ENCODE measurements around the gene CRYBG3. TPM values are rescaled to one million over a fixed set of nuclear protein-coding genes. Genes with fewer than 3 reads are reported as not detected.

CRYBG3 gene
- polyA plus RNA-seq (ENCODE audit: low read depth in 6 of 6): 1 to 10 TPM in 4 of 6 donors, under 1 TPM in 2; 0.76 to 2.9 (median 1.5) TPM

DNA sequence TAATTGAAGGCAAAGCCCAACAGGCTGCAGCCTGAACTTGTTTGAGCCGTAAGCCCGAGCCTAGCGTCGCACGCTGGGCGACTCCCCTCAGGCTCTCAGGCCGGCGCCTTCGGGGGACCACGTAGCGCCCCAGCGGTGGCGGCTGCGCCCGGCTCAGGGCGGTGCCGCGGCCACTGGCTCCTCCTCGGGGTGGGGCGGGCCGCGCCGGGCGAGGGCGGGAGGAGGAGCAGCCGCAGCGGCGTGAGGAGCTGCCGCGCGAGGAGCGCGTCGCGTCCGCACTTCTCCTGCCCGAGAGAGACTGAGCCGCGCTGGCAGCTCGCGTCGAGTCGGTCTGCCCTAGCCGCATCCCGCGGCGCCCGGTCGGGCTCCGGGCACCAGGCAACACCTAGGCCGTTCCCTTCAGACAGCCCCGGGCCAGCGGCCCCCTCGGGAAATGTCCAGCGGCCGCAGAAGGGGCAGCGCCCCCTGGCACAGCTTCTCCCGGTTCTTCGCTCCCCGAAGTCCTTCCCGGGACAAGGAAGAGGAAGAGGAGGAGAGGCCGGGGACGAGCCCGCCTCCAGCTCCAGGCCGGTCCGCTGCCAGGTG, at the start of gene CRYBG3:
Gene CRYBG3, plus strand, starts transcription at position 238 of the 585 bp plus-strand sequence. Its CDS starts 196 bp downstream, at position 434.
- Mint-ChIP-seq H3K4me1 (peaks cover 15 to 25% (median 23%) of the 10 kb centered on the region in 3 donors), H3K27me3 (peaks cover 5 to 30% (median 27%) of the 10 kb centered on the region in 3 donors), H3K27ac (peak within 1 kb of the TSS; percentile 21 to 83 (median 64)), H3K4me3 (peak within 1 kb of the TSS; percentile 89 to 98 (median 95)), H3K9me3 (no peaks in the 10 kb centered on the region), H3K36me3 (peaks cover 0 to 7% of the 10 kb centered on the region in 2 donors)
- ATAC-seq (ENCODE audit: low read depth in 2 of 2) (peak; percentile 95 to 96), DNase-seq (peak; percentile 83)

DNA sequence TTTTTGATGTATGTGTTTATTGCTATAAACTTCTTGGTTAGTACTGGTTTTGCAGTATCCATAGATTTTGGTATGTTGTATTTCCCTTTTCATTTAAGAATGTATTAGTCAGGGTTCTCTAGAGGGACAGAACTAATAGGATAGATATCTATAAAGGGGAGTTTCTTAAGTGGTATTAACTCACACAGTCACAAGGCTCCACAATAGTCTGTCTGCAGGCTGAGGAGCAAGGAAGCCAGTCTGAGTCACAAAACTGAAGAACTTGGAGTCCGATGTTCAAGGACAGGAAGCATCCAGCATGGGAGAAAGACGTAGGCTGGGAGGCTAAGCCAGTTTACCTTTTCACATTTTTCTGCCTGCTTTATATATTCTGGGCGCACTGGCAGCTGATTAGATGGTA, 48.9 kb upstream of the CRYBG3 start:
- Mint-ChIP-seq H3K27ac (no peak overlapping the region), H3K27me3 (no peaks in the 10 kb centered on the region), H3K36me3 (peaks cover 11 to 32% of the 10 kb centered on the region in 2 donors), H3K9me3 (peaks cover 0 to 9% (median 0%) of the 10 kb centered on the region in 7 donors), H3K4me3 (no peak overlapping the region), H3K4me1 (peaks cover 0 to 6% (median 0%) of the 10 kb centered on the region in 3 donors)
- DNase-seq (no peak), ATAC-seq (ENCODE audit: low read depth in 2 of 2) (no peak)

DNA sequence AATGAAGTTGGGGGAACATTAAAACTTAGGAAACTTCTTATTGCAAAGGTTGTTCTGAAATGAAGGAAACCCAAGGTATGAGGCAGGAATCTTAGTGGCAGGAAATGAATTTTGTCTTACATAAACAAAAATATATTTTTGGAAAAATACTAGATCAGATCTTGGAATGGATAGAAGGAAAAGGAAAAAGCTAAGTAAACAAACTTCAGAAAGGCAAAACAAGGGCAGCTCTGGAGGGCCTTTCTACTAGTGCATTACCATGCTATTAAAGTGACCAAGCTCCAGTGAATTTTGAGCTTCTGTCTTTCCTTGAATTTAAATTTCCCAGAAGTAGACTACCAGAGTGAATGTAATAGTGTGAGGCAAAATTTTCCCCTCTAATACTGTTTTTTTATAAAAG, 43.7 kb upstream of the CRYBG3 start:
- H3K36me3 Mint-ChIP-seq: peaks cover 0 to 10% of the 10 kb centered on the region in 2 donors
- DNase-seq: no peak
- H3K4me3 Mint-ChIP-seq: no peak overlapping the region
- no peaks in the 10 kb centered on the region for H3K27me3 Mint-ChIP-seq
- H3K27ac Mint-ChIP-seq: peak overlapping the region in 1 of 6 donors; percentile 4
- H3K4me1 Mint-ChIP-seq: no peaks in the 10 kb centered on the region
- H3K9me3 Mint-ChIP-seq: no peaks in the 10 kb centered on the region
- ATAC-seq (ENCODE audit: low read depth in 2 of 2): no peak

DNA sequence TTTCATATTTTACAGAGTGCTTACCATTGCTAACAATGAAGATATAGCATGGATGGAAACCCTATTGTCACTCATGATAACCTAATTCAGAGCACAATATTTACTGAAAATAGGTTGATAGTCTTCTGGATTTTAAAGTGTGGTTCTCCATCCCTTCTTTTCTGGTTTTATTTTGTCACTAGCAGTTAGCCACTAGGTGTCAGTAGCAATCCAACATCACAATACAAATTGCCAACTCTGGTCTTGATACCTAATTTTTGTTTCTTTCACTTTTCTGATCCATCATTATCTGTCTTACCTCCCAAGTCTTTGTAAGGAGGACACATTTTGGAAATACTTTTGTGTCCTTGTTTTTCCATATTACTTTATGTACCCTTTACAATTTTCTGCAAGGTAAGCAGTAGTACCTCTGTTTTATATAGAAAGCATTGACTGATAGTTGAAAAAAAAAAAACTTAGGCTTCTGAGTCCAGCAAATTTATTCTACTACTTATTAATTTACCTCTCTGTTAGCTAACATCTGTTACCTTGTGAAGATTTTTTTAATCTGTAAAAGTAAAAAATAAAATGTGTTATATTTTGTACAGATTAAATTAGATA, 28.3 kb upstream of the CRYBG3 start:
- H3K9me3 Mint-ChIP-seq: no peaks in the 10 kb centered on the region
- H3K4me3 Mint-ChIP-seq: no peak overlapping the region
- no peaks in the 10 kb centered on the region for H3K27me3 Mint-ChIP-seq
- ATAC-seq (ENCODE audit: low read depth in 2 of 2): peak in 1 of 2 donors; percentile 32
- H3K27ac Mint-ChIP-seq: no peak overlapping the region
- H3K4me1 Mint-ChIP-seq: no peaks in the 10 kb centered on the region
- peak; percentile 47 for DNase-seq
- H3K36me3 Mint-ChIP-seq: no peaks in the 10 kb centered on the region

DNA sequence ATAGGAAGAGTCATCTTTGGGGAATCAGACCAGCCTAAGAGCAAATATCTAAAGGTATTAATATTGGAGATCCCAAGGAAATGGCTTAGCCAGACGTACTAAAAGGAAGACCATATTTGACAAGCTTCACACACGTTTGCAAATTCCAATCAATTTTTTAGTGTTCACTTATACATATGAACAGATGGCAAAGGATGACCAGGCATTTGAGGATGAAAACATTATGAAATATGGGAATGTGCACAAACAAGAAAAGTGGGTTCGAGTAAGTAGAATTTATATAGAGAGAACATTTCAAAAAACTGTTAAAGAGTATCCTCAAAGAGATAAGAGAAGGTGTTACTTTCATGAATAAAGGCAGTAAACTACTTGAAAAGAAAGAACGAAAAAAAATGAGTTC, 25.9 kb upstream of the CRYBG3 start:
- DNase-seq (no peak), ATAC-seq (ENCODE audit: low read depth in 2 of 2) (no peak)
- Mint-ChIP-seq H3K4me3 (no peak overlapping the region), H3K27me3 (no peaks in the 10 kb centered on the region), H3K36me3 (no peaks in the 10 kb centered on the region), H3K9me3 (no peaks in the 10 kb centered on the region), H3K27ac (peak overlapping the region in 1 of 6 donors; percentile 69), H3K4me1 (no peaks in the 10 kb centered on the region)

DNA sequence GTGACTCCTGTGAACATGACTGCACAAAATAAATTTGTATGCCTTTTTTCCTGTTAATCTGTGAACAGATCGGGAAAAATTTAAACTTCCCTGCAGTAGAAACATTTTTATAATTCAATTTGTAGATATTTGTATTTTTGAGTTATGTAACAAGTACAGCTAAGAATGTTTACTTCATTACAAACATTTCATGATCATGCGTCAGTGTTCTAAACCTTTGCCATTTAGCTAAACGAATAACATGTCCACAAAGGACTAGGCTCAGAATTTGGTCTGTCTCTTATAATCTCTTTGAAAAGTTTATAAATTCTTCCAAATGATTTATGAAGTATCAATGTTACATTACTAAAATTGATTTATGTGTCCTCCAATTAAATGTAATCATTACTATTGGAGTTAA, 17.3 kb upstream of the CRYBG3 start:
- Mint-ChIP-seq H3K27me3 (no peaks in the 10 kb centered on the region), H3K9me3 (peaks cover 0 to 3% (median 0%) of the 10 kb centered on the region in 7 donors), H3K36me3 (peaks cover 0 to 3% of the 10 kb centered on the region in 2 donors), H3K27ac (peak overlapping the region in 1 of 6 donors; percentile 54), H3K4me3 (no peak overlapping the region), H3K4me1 (no peaks in the 10 kb centered on the region)
- ATAC-seq (ENCODE audit: low read depth in 2 of 2) (no peak), DNase-seq (no peak)

DNA sequence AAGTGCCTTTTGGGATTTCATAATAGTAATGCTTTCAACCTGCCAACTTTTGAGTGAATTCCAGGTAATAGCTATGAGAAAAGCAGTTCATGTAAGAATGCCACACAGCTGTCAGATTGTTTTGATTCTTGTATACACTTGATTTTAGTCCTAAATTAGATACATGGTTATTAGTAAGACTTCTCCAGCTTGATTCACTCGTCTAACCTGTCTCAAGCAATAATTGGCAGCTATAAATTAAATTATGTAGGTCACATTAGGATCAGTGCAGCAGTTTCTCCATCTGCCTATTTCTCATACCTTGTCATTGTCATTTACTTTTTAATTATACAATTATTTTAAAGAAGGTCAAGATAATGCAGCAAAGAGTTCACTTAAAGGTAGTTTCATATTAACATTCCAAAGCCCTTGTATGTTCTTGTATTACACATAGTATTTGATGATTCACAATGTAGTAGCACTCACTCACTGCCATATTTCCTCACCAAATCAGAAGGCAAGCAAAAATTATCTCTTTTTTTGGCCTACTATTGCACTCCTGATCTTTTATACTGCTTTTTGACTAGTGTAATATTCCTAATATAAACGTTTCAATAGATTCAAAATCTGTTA, 10.9 kb upstream of the CRYBG3 start:
- ATAC-seq (ENCODE audit: low read depth in 2 of 2): no peak
- no peak for DNase-seq

DNA sequence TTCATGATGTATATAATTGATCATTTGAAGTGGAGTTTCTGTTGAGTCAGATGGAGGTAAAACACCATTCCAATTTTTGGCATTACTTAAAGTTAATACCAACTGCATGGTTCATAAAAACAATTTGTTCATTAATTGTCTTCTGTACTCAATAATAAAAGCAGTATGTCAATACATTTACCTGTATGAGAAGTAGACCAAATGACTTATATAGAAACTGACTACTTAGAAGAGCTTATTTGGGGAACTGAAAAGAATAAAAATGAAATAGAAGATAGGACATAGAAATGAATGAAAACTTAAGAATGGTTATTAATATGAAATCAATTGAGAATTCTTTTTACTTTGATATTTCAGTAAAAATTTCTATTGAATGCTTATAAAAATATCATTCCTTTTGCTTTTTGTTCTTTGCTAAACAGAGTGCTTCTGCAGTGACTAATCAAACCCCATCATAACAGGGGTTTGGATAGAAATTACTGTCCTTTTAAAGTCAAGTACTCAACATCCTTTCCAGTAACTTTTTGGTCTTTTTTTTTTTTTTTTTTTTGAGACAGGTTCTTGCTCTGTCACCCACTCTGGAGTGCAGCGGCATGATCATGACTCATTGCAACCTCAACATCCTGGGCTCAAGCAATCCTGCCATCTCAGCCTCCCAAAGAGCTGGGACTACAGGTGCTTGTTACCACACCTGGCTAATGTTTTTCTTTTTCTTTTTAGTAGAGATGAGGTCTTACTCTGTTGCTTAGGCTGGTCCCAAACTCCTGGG, 6.5 kb upstream of the CRYBG3 start:
- H3K36me3 Mint-ChIP-seq: no peaks in the 10 kb centered on the region
- peaks cover 8 to 18% (median 15%) of the 10 kb centered on the region in 3 donors for H3K27me3 Mint-ChIP-seq
- H3K9me3 Mint-ChIP-seq: no peaks in the 10 kb centered on the region
- H3K4me3 Mint-ChIP-seq: no peak overlapping the region
- no peak overlapping the region for H3K27ac Mint-ChIP-seq
- DNase-seq (no peak), ATAC-seq (ENCODE audit: low read depth in 2 of 2) (no peak)
- no peaks in the 10 kb centered on the region for H3K4me1 Mint-ChIP-seq

More for the DNA sequence above, 10.9 kb upstream of the CRYBG3 start:
- Mint-ChIP-seq H3K4me1 (no peaks in the 10 kb centered on the region), H3K27ac (no peak overlapping the region), H3K4me3 (no peak overlapping the region), H3K36me3 (no peaks in the 10 kb centered on the region), H3K27me3 (peaks cover 0 to 8% (median 0%) of the 10 kb centered on the region in 3 donors), H3K9me3 (no peaks in the 10 kb centered on the region)

DNA sequence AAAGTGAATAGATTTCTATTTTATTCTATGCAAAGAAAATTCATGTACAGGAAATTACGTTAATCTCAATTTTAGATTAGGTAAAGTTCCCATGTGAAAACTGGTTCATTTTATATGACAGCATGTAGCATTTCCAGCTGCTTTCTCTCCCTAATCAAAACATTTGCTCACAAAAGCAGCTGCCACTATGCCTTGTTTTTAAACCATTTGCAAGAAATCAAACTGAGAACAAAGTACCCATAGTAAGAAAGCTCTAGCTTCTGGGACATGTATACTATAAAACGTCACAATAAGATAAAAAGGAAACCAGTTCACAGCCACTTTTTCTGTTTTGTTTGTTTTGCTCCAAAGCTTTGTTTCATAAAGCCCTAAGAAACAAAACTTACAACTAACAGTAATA, 5.0 kb upstream of the CRYBG3 start:
- Mint-ChIP-seq H3K4me1 (peaks cover 3 to 10% (median 7%) of the 10 kb centered on the region in 3 donors), H3K27ac (no peak overlapping the region), H3K4me3 (no peak overlapping the region), H3K27me3 (peaks cover 14 to 18% (median 15%) of the 10 kb centered on the region in 3 donors), H3K9me3 (no peaks in the 10 kb centered on the region), H3K36me3 (no peaks in the 10 kb centered on the region)
- DNase-seq: no peak
- no peak for ATAC-seq (ENCODE audit: low read depth in 2 of 2)

DNA sequence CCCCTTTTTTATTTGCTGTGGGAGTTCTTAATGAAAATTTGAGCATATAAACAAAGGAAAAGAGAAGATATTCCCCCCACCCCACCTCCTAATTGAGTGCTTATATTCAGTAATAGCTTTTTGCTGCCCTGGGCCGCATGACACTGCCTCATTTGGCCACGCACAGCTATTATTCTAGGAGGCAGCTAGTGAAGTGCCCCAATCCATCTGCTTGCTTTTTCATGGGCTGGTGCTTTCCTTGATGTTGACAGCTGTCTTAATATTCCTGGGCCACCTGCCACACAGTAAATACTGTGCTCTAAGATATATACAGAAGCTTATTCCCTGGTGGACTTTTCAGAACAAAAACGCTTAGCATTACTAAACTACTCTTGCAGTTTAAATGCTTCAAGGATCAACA, 3.8 kb upstream of the CRYBG3 start:
- Mint-ChIP-seq H3K4me3 (no peak overlapping the region), H3K4me1 (peaks cover 12 to 17% (median 16%) of the 10 kb centered on the region in 3 donors), H3K36me3 (peaks cover 0 to 7% of the 10 kb centered on the region in 2 donors), H3K9me3 (no peaks in the 10 kb centered on the region), H3K27me3 (peaks cover 14 to 28% (median 23%) of the 10 kb centered on the region in 3 donors), H3K27ac (no peak overlapping the region)
- DNase-seq (no peak), ATAC-seq (ENCODE audit: low read depth in 2 of 2) (no peak)

DNA sequence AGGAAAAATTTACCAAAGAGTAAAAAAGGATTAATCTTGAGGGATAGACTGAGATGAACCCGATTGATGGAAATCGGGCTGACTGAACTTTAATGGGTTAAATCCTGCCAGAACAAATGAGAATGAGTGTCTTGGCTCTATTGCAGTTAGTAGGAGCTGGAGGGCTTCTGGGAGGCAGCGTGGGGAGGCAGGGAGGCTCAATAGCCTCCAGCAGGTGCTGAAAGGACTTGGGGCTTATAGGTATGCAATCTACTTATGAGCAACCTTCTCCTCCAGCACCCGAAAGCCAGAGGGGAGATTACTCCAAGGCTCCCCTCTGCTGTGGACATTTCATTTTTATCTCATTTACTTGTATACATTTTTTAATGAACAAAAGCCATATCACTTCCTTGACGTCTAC, 1.0 kb upstream of the CRYBG3 start:
- Mint-ChIP-seq H3K27me3 (peaks cover 5 to 32% (median 32%) of the 10 kb centered on the region in 3 donors), H3K4me1 (peaks cover 15 to 25% (median 23%) of the 10 kb centered on the region in 3 donors), H3K4me3 (peak overlapping the region; percentile 83 to 98 (median 94)), H3K9me3 (no peaks in the 10 kb centered on the region), H3K27ac (no peak overlapping the region), H3K36me3 (peaks cover 0 to 7% of the 10 kb centered on the region in 2 donors)
- DNase-seq (peak; percentile 1), ATAC-seq (ENCODE audit: low read depth in 2 of 2) (no peak)

DNA sequence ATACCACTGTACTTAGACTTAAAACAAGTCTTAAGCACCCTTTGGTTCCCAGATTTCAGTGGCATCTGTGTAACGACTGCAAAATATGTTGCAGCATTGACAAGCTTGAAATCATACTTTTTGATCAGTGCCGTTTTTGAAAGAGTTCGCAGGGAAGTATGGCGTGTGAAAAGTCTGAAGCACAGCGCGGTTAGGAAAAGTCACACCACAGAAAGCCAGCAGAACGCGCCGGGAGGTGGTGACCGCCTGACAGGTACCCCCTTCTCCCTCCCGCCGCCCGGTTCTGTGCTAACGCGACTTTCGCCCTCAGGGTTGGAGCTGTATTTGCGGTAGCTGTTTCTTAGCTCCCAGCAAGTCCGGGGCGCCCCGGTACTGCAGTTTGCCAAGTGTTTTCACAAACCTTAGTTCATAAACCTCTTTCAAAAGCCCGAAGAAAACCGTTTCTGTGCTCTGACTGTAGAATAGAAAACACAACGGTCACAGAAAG, 481 bp upstream of the CRYBG3 start:
- DNase-seq: no peak
- Mint-ChIP-seq H3K27ac (peak overlapping the region in 1 of 6 donors; percentile 80), H3K27me3 (peaks cover 5 to 32% (median 32%) of the 10 kb centered on the region in 3 donors), H3K4me1 (peaks cover 15 to 25% (median 23%) of the 10 kb centered on the region in 3 donors), H3K4me3 (peak overlapping the region; percentile 83 to 98 (median 94)), H3K36me3 (peaks cover 0 to 7% of the 10 kb centered on the region in 2 donors), H3K9me3 (no peaks in the 10 kb centered on the region)
- peak; percentile 46 to 49 for ATAC-seq (ENCODE audit: low read depth in 2 of 2)

DNA sequence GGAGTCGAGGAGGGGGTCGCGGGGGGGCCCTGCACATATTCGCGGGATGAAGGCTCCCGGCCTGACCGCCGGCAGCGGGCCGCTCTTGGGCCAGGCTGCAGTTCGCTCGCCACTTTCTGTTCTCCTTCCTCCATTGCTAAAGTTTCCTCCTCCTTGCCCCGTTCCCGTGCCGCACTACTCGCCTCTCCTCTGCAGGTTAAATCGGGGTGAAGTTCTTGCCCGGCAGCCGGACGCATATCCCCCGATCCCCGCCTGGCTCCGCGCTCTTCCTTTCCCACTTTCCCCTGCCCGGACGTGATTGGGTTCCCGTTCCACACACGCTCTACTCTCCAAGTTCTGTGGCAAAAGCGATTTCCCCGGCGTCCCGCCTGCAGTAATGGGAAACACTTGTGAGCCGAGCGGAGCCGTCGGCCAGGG, 556 bp downstream of the CRYBG3 start:
- H3K4me3 Mint-ChIP-seq: peak overlapping the region; percentile 89 to 98 (median 95)
- no peaks in the 10 kb centered on the region for H3K9me3 Mint-ChIP-seq
- peaks cover 0 to 7% of the 10 kb centered on the region in 2 donors for H3K36me3 Mint-ChIP-seq
- peaks cover 5 to 27% (median 23%) of the 10 kb centered on the region in 3 donors for H3K27me3 Mint-ChIP-seq
- peak; percentile 17 to 26 for ATAC-seq (ENCODE audit: low read depth in 2 of 2)
- H3K4me1 Mint-ChIP-seq: peaks cover 15 to 25% (median 23%) of the 10 kb centered on the region in 3 donors
- peak; percentile 23 for DNase-seq
- peak overlapping the region; percentile 21 to 83 (median 56) for H3K27ac Mint-ChIP-seq

Data from naive B cell (primary cell).